Stimulated activated CD4-positive, alpha-beta T cell treated with anti-CD3 and anti-CD28 coated beads, Interleukin-1b, Interleukin-23, amount 100 ng/mL, for 24 hours (primary cell): ENCODE results near the gene SPON2.

ENCODE experiments used
- DNase-seq, 4 experiments: peaks; one replicate each; pipeline ENCODE4 v3.0.0-alpha.2; 2020; ENCODE audit warnings: low read depth in 4 of 4, low spot score in 1 of 4

The SPON2 gene

GRCh38 chr4:1172971-1173757 is 781 bp upstream of the SPON2 start:
- no peak for DNase-seq

- peak in 1 of 4 experiments; percentile 42 for DNase-seq
These were observed 814 bp downstream of the SPON2 start for GRCh38 chr4:1171311-1172227.

GRCh38 chr4:1170976-1171310 is 1.4 kb downstream of the SPON2 start:
- no peak for DNase-seq

GRCh38 chr4:1170156-1170975 is 2.0 kb downstream of the SPON2 start:
- no peak for DNase-seq

- DNase-seq: no peak
These were observed 2.7 kb downstream of the SPON2 start for GRCh38 chr4:1169691-1170096.

- no peak for DNase-seq
These were observed 3.2 kb downstream of the SPON2 start for GRCh38 chr4:1169171-1169671.

- no peak for DNase-seq
These were observed 3.9 kb downstream of the SPON2 start for GRCh38 chr4:1168191-1169101.

GRCh38 chr4:1167244-1167949 is 5.0 kb downstream of the SPON2 start:
- DNase-seq: peak; percentile 69 to 91 (median 80)

- DNase-seq: no peak
These were observed 5.7 kb downstream of the SPON2 start for GRCh38 chr4:1166509-1167243.

- no peak for DNase-seq
These were observed 7.3 kb downstream of the SPON2 start for GRCh38 chr4:1164956-1165545.

- DNase-seq: no peak
These were observed 7.9 kb downstream of the SPON2 start for GRCh38 chr4:1164444-1164843.

GRCh38 chr4:1164040-1164439 is 8.3 kb downstream of the SPON2 start:
- no peak for DNase-seq

GRCh38 chr4:1160351-1160750 is 12.0 kb downstream of the SPON2 start:
- DNase-seq: no peak

GRCh38 chr4:1156069-1156468 is 16.3 kb downstream of the SPON2 start:
- DNase-seq: no peak

- DNase-seq: no peak
These were observed 17.1 kb downstream of the SPON2 start for GRCh38 chr4:1155314-1155713.

GRCh38 chr4:1154523-1155182 is 17.7 kb downstream of the SPON2 start:
- no peak for DNase-seq

- no peak for DNase-seq
These were observed 18.3 kb downstream of the SPON2 start for GRCh38 chr4:1154126-1154522.

- DNase-seq: no peak
These were observed 18.8 kb downstream of the SPON2 start for GRCh38 chr4:1153567-1154090.
